Activated naive CD4-positive, alpha-beta T cell treated with anti-CD3 and anti-CD28 coated beads, Interleukin-2, amount 50 U/mL, for 72 hours (primary cell): ENCODE measurements around the gene CLPTM1L. TPM values are rescaled to one million over a fixed set of nuclear protein-coding genes. Genes with fewer than 3 reads are reported as not detected.
A peak's percentile ranks its signal among the peaks of the same experiment; 100 is the strongest.
"Not testable (repeated sequence)": the region's sequence is repeated elsewhere in the genome, so short reads cannot be mapped to it uniquely, and the experiment has no call there.

Experiments
- ATAC-seq, 2 donors: fragments of 150-1000 bp; cut with Tn5 transposase; 2 replicates each; pipeline ENCODE4 v1.10.0; 2021; ENCODE audit warnings: mild to moderate bottlenecking in 2 of 2, moderate library complexity in 2 of 2
- DNase-seq, 2 donors: peaks; one replicate each; pipeline ENCODE4 v3.0.0; 2021 to 2022; ENCODE audit warnings: low spot score in 2 of 2
- H3K27ac Mint-ChIP-seq, 2 donors: one replicate each; pipeline ENCODE4 v1.8.0; 2022; ENCODE audit warnings: mild to moderate bottlenecking in 2 of 2, mixed read lengths in 2 of 2
- H3K36me3 Mint-ChIP-seq, 2 donors: one replicate each; pipeline ENCODE4 v1.8.0; 2022; ENCODE audit warnings: mixed read lengths in 2 of 2
- H3K9me3 Mint-ChIP-seq, 2 donors: one replicate each; pipeline ENCODE4 v1.8.0; 2022; ENCODE audit warnings: mixed read lengths in 2 of 2
- total RNA-seq, 2 donors: library from RNA; stranded (reverse); gene quantifications; one replicate each; pipeline ENCODE4 v1.2.3, GENCODE V29; 2022

The CLPTM1L gene
- total RNA-seq, 2 donors from 2014 or later = 44.8 to 67.9 TPM

- Mint-ChIP-seq H3K9me3 (no peaks in the 10 kb centered on the region), H3K36me3 (no peaks in the 10 kb centered on the region), H3K27ac (no peak overlapping the region)
- DNase-seq (no peak), ATAC-seq (no peak)
Observed at GRCh38 chr5:1368756-1369155, 23.9 kb upstream of the CLPTM1L start.

GRCh38 chr5:1368236-1368635, 23.3 kb upstream of the CLPTM1L start:
- no peak for ATAC-seq
- Mint-ChIP-seq H3K9me3 (no peaks in the 10 kb centered on the region), H3K27ac (no peak overlapping the region), H3K36me3 (no peaks in the 10 kb centered on the region)
- DNase-seq = no peak

- H3K9me3 Mint-ChIP-seq = no peaks in the 10 kb centered on the region
- no peak overlapping the region for H3K27ac Mint-ChIP-seq
- ATAC-seq (no peak), DNase-seq (no peak)
- no peaks in the 10 kb centered on the region for H3K36me3 Mint-ChIP-seq
Observed at GRCh38 chr5:1367149-1367548, 22.2 kb upstream of the CLPTM1L start.

GRCh38 chr5:1366514-1366913, 21.6 kb upstream of the CLPTM1L start:
- no peak for DNase-seq
- no peak for ATAC-seq
- H3K9me3 Mint-ChIP-seq = no peaks in the 10 kb centered on the region
- no peaks in the 10 kb centered on the region for H3K36me3 Mint-ChIP-seq
- no peak overlapping the region for H3K27ac Mint-ChIP-seq

- no peaks in the 10 kb centered on the region for H3K36me3 Mint-ChIP-seq
- ATAC-seq (no peak), DNase-seq (no peak)
- no peak overlapping the region for H3K27ac Mint-ChIP-seq
- no peaks in the 10 kb centered on the region for H3K9me3 Mint-ChIP-seq
Observed at GRCh38 chr5:1364211-1364610, 19.3 kb upstream of the CLPTM1L start.

GRCh38 chr5:1363581-1363980, 18.7 kb upstream of the CLPTM1L start:
- Mint-ChIP-seq H3K27ac (no peak overlapping the region), H3K9me3 (no peaks in the 10 kb centered on the region), H3K36me3 (no peaks in the 10 kb centered on the region)
- ATAC-seq = no peak
- no peak for DNase-seq

- DNase-seq (no peak), ATAC-seq (no peak)
- H3K9me3 Mint-ChIP-seq = no peaks in the 10 kb centered on the region
- no peak overlapping the region for H3K27ac Mint-ChIP-seq
- no peaks in the 10 kb centered on the region for H3K36me3 Mint-ChIP-seq
Observed at GRCh38 chr5:1363160-1363559, 18.3 kb upstream of the CLPTM1L start.

- DNase-seq (no peak), ATAC-seq (no peak)
- Mint-ChIP-seq H3K27ac (no peak overlapping the region), H3K36me3 (no peaks in the 10 kb centered on the region), H3K9me3 (no peaks in the 10 kb centered on the region)
Observed at GRCh38 chr5:1362242-1363015, 17.5 kb upstream of the CLPTM1L start.

GRCh38 chr5:1360861-1361260, 16.0 kb upstream of the CLPTM1L start:
- DNase-seq = no peak
- Mint-ChIP-seq H3K27ac (no peak overlapping the region), H3K9me3 (no peaks in the 10 kb centered on the region), H3K36me3 (no peaks in the 10 kb centered on the region)
- ATAC-seq = no peak

GRCh38 chr5:1360367-1360766, 15.5 kb upstream of the CLPTM1L start:
- not testable (repeated sequence) for H3K27ac Mint-ChIP-seq, ATAC-seq

GRCh38 chr5:1359713-1360112, 14.8 kb upstream of the CLPTM1L start:
- Mint-ChIP-seq H3K36me3 (no peaks in the 10 kb centered on the region), H3K9me3 (no peaks in the 10 kb centered on the region), H3K27ac (no peak overlapping the region)
- DNase-seq (no peak), ATAC-seq (no peak)

More at GRCh38 chr5:1360367-1360766, 15.5 kb upstream of the CLPTM1L start:
- not testable (repeated sequence) for DNase-seq, H3K36me3 Mint-ChIP-seq, H3K9me3 Mint-ChIP-seq

- ATAC-seq (no peak), DNase-seq (no peak)
- Mint-ChIP-seq H3K9me3 (no peaks in the 10 kb centered on the region), H3K27ac (no peak overlapping the region), H3K36me3 (no peaks in the 10 kb centered on the region)
Observed at GRCh38 chr5:1359031-1359645, 14.2 kb upstream of the CLPTM1L start.

GRCh38 chr5:1358726-1359025, 13.8 kb upstream of the CLPTM1L start:
- DNase-seq = no peak
- Mint-ChIP-seq H3K36me3 (no peaks in the 10 kb centered on the region), H3K9me3 (no peaks in the 10 kb centered on the region), H3K27ac (no peak overlapping the region)
- ATAC-seq = no peak

GRCh38 chr5:1357946-1358725, 13.2 kb upstream of the CLPTM1L start:
- Mint-ChIP-seq H3K27ac (no peak overlapping the region), H3K9me3 (no peaks in the 10 kb centered on the region), H3K36me3 (no peaks in the 10 kb centered on the region)
- DNase-seq = no peak
- ATAC-seq = no peak

- DNase-seq (no peak), ATAC-seq (no peak)
- H3K9me3 Mint-ChIP-seq = no peaks in the 10 kb centered on the region
- no peaks in the 10 kb centered on the region for H3K36me3 Mint-ChIP-seq
- H3K27ac Mint-ChIP-seq = peak overlapping the region in 1 of 2 donors; percentile 40
Observed at GRCh38 chr5:1356873-1357787, 12.2 kb upstream of the CLPTM1L start.

GRCh38 chr5:1354576-1354975, 9.7 kb upstream of the CLPTM1L start:
- H3K9me3 Mint-ChIP-seq = no peaks in the 10 kb centered on the region
- ATAC-seq (no peak), DNase-seq (no peak)
- no peak overlapping the region for H3K27ac Mint-ChIP-seq
- H3K36me3 Mint-ChIP-seq = no peaks in the 10 kb centered on the region
